GM21526 (cell line): ENCODE data around the gene USP34.
"Not testable (repeated sequence)": the region's sequence is repeated elsewhere in the genome, so short reads cannot be mapped to it uniquely, and the experiment has no call there.

ENCODE experiments used
- ATAC-seq: cut with Tn5 transposase; IDR thresholded peaks from one replicate; pipeline ENCODE4 v1.9.1; 2021; ENCODE audit warnings: moderate library complexity; ENCODE audit not compliant: unreplicated experiment, low FRiP score

The USP34 gene

GRCh38 chr2:61461404-61461803 lies 9.5 kb downstream of the USP34 start:
- no peak for ATAC-seq

- ATAC-seq: no peak
These were observed 10.7 kb downstream of the USP34 start for GRCh38 chr2:61460163-61460562.

GRCh38 chr2:61456746-61457420 lies 14.0 kb downstream of the USP34 start:
- ATAC-seq: no peak

GRCh38 chr2:61456070-61456745 lies 14.7 kb downstream of the USP34 start:
- ATAC-seq: no peak

GRCh38 chr2:61454972-61455371 lies 15.9 kb downstream of the USP34 start:
- not testable (repeated sequence) for ATAC-seq

- no peak for ATAC-seq
These were observed 16.5 kb downstream of the USP34 start for GRCh38 chr2:61454383-61454782.

GRCh38 chr2:61452392-61452791 lies 18.5 kb downstream of the USP34 start:
- ATAC-seq: no peak

- ATAC-seq: no peak
These were observed 19.7 kb downstream of the USP34 start for GRCh38 chr2:61451178-61451577.

- no peak for ATAC-seq
These were observed 20.7 kb downstream of the USP34 start for GRCh38 chr2:61450144-61450543.

- no peak for ATAC-seq
These were observed 22.7 kb downstream of the USP34 start for GRCh38 chr2:61448229-61448628.

GRCh38 chr2:61446971-61447370 lies 23.9 kb downstream of the USP34 start:
- ATAC-seq: not testable (repeated sequence)

GRCh38 chr2:61443342-61444041 lies 27.4 kb downstream of the USP34 start:
- ATAC-seq: peak; percentile 57

- no peak for ATAC-seq
These were observed 31.5 kb downstream of the USP34 start for GRCh38 chr2:61439241-61440002.

GRCh38 chr2:61438670-61439069 lies 32.2 kb downstream of the USP34 start:
- no peak for ATAC-seq

- ATAC-seq: no peak
These were observed 33.7 kb downstream of the USP34 start for GRCh38 chr2:61437170-61437569.

GRCh38 chr2:61436092-61436491 lies 34.8 kb downstream of the USP34 start:
- no peak for ATAC-seq

GRCh38 chr2:61435291-61435690 lies 35.6 kb downstream of the USP34 start:
- ATAC-seq: no peak

- no peak for ATAC-seq
These were observed 36.6 kb downstream of the USP34 start for GRCh38 chr2:61434314-61434713.

GRCh38 chr2:61433606-61434005 lies 37.3 kb downstream of the USP34 start:
- ATAC-seq: no peak

GRCh38 chr2:61432990-61433389 lies 37.9 kb downstream of the USP34 start:
- no peak for ATAC-seq

- ATAC-seq: no peak
These were observed 39.5 kb downstream of the USP34 start for GRCh38 chr2:61431345-61431744.
